ENCODE results near the gene UTF1.

DNA sequence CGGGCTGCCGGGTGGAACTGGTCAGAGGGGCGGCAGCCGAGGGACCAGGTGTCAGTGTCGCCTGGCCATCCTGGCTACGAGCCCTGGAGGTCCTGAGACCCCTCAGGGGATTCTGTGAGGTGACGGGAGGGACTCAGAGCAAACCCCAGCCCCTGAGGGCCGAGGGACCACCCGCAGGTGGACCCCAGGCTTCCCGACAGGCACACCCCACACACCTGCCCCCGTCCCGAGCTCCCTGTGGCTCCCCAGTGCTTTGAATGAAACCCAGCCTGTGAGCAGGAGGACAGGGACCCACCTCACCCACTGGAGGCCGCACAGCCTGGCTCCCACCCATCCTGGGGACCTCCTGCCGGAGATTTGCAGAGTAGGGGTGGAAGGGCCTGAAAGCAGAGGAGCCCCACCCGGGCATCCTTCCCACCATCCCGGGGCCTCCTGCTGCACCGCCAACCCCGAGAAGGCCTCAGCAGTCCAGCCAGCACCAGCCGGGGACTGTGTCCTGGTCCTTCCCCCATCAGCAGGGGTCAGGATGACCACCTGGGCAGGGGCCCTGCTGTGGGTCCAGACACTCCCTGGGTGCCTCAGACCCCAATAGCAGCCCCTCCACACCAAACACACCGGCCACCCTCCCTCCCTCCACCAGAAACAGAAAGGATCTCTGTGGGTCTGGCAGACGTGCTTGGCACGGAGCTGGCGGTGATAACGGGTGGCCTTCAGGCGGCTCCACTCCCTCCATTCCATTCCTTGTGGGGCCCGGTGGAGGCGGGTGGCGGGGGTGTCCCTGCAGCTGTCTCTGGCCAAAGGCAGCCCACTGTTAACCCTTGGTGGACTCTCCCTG, 21.6 kb downstream of the UTF1 start:
- TF ChIP-seq, protein P1, sequence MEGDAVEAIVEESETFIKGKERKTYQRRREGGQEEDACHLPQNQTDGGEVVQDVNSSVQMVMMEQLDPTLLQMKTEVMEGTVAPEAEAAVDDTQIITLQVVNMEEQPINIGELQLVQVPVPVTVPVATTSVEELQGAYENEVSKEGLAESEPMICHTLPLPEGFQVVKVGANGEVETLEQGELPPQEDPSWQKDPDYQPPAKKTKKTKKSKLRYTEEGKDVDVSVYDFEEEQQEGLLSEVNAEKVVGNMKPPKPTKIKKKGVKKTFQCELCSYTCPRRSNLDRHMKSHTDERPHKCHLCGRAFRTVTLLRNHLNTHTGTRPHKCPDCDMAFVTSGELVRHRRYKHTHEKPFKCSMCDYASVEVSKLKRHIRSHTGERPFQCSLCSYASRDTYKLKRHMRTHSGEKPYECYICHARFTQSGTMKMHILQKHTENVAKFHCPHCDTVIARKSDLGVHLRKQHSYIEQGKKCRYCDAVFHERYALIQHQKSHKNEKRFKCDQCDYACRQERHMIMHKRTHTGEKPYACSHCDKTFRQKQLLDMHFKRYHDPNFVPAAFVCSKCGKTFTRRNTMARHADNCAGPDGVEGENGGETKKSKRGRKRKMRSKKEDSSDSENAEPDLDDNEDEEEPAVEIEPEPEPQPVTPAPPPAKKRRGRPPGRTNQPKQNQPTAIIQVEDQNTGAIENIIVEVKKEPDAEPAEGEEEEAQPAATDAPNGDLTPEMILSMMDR (IDR thresholded peaks at IDR 0.05 in 8 of 11, conservative IDR thresholded peaks at IDR 0.05 in 3 of 11): no peak
- TF ChIP-seq POLR2AphosphoS5 (IDR thresholded peaks at IDR 0.05): no peak
